Measurements from ENCODE around the gene HDDC3.

HDDC3 gene

GRCh38 chr15:90934256-90934948, 2.1 kb upstream of the HDDC3 start:
- TF ChIP-seq EP300 (IDR thresholded peaks at IDR 0.05; ENCODE audit: borderline replicate concordance) (no peak), RAD21 (IDR thresholded peaks at IDR 0.05; ENCODE audit: low read depth) (peak; percentile 78), EGR1 (IDR thresholded peaks at IDR 0.05) (peak; percentile 74), TCF12 (IDR thresholded peaks at IDR 0.05; ENCODE audit: low read depth) (no peak)
- TF ChIP-seq, protein P1, sequence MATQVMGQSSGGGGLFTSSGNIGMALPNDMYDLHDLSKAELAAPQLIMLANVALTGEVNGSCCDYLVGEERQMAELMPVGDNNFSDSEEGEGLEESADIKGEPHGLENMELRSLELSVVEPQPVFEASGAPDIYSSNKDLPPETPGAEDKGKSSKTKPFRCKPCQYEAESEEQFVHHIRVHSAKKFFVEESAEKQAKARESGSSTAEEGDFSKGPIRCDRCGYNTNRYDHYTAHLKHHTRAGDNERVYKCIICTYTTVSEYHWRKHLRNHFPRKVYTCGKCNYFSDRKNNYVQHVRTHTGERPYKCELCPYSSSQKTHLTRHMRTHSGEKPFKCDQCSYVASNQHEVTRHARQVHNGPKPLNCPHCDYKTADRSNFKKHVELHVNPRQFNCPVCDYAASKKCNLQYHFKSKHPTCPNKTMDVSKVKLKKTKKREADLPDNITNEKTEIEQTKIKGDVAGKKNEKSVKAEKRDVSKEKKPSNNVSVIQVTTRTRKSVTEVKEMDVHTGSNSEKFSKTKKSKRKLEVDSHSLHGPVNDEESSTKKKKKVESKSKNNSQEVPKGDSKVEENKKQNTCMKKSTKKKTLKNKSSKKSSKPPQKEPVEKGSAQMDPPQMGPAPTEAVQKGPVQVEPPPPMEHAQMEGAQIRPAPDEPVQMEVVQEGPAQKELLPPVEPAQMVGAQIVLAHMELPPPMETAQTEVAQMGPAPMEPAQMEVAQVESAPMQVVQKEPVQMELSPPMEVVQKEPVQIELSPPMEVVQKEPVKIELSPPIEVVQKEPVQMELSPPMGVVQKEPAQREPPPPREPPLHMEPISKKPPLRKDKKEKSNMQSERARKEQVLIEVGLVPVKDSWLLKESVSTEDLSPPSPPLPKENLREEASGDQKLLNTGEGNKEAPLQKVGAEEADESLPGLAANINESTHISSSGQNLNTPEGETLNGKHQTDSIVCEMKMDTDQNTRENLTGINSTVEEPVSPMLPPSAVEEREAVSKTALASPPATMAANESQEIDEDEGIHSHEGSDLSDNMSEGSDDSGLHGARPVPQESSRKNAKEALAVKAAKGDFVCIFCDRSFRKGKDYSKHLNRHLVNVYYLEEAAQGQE (IDR thresholded peaks at IDR 0.05; ENCODE audit: low read depth): no peak

- TF ChIP-seq RAD21 (IDR thresholded peaks at IDR 0.05; ENCODE audit: low read depth) (no peak), EP300 (IDR thresholded peaks at IDR 0.05; ENCODE audit: borderline replicate concordance) (no peak), TEAD4 (IDR thresholded peaks at IDR 0.05) (no peak)
- TF ChIP-seq, protein P1 (IDR thresholded peaks at IDR 0.05; ENCODE audit: low read depth): no peak
Measured at GRCh38 chr15:90933301-90933700, 952 bp upstream of the HDDC3 start.

DNA sequence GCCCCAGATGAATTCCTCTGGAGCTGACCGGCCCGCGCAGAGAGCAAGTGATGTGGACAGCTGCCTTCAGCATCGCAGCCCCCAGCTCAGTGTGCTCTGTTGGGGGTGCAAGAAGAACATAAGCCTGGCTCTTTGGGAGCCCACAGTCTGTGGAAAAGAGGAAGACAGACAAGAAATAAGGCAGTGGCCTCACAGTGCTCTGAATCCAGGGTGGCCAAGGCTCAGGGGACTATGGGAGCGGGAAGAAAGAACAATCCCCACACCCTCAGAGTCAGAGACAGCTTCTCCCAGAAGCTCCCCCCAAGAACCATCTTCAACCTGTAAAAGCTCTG, 277 bp upstream of the HDDC3 start:
- no peak for TF ChIP-seq EP300 (IDR thresholded peaks at IDR 0.05; ENCODE audit: borderline replicate concordance)
- TF ChIP-seq, protein P1 (IDR thresholded peaks at IDR 0.05; ENCODE audit: low read depth): peak; percentile 39; the same call in 1 of the 2 replicates

DNA sequence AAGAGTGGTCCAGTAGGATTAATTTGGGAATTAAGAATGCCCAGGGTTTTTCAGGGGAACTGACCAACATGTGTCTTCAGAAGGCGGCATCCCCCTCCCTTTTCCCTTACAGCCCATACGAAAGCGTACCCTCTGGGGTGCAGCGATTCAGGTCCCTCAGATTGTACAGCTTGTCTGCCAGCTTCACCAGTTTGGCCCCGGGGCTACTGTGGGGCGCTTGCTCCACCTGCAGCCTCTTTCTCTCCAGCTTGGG, 848 bp downstream of the HDDC3 start:
- no peak for TF ChIP-seq EP300 (IDR thresholded peaks at IDR 0.05; ENCODE audit: borderline replicate concordance)
- TF ChIP-seq, protein P1 (IDR thresholded peaks at IDR 0.05; ENCODE audit: low read depth): no peak
- TF ChIP-seq NFIC (IDR thresholded peaks at IDR 0.05): no peak
- no peak for TF ChIP-seq FOXM1 (IDR thresholded peaks at IDR 0.05; ENCODE audit: borderline replicate concordance, low read depth)
- no peak for TF ChIP-seq TAF1 (IDR thresholded peaks at IDR 0.05; ENCODE audit: low read depth)
- TF ChIP-seq CEBPB (IDR thresholded peaks at IDR 0.05): no peak
- TF ChIP-seq, protein P2, sequence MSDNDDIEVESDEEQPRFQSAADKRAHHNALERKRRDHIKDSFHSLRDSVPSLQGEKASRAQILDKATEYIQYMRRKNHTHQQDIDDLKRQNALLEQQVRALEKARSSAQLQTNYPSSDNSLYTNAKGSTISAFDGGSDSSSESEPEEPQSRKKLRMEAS (IDR thresholded peaks at IDR 0.05): no peak
- no peak for TF ChIP-seq RAD21 (IDR thresholded peaks at IDR 0.05; ENCODE audit: low read depth)
- TF ChIP-seq TCF12 (IDR thresholded peaks at IDR 0.05; ENCODE audit: low read depth): no peak
- no peak for TF ChIP-seq TEAD4 (IDR thresholded peaks at IDR 0.05)
- TF ChIP-seq CREB1 (IDR thresholded peaks at IDR 0.05; ENCODE audit: low read depth): no peak
- no peak for TF ChIP-seq EGR1 (IDR thresholded peaks at IDR 0.05)
- no peak for TF ChIP-seq YY1 (IDR thresholded peaks at IDR 0.05; ENCODE audit: low read depth)
- no peak for TF ChIP-seq ZBTB7A (IDR thresholded peaks at IDR 0.05; ENCODE audit: low read depth)
- TF ChIP-seq USF1 (IDR thresholded peaks at IDR 0.05): no peak

Data from Ishikawa (cell line).